Stomach (tissue), 9 donors: ENCODE results near the gene MEG3. TPM values are rescaled to one million over a fixed set of nuclear protein-coding genes. Genes with fewer than 3 reads are reported as not detected.

Experiments used
- DNase-seq, 2 donors: peaks; one replicate each; pipeline versions ENCODE4 v3.0.0 to v3.0.0-alpha.2; 2013 to 2019
- H3K27ac ChIP-seq, 5 donors: fragments of 200-600 bp in 4 of 5; sonication (generic) in 4 of 5; one replicate each; pipeline ENCODE4 v1.5.1; 2013 to 2019; ENCODE audit warnings: mild to moderate bottlenecking in 1 of 5, moderate library complexity in 1 of 5
- H3K27me3 ChIP-seq, 3 donors: fragments of 200-600 bp; sonication (generic); one replicate each; pipeline ENCODE4 v1.5.1; 2017 to 2019; ENCODE audit warnings: mixed run types in 1 of 3
- H3K36me3 ChIP-seq, 4 donors: fragments of 200-600 bp; sonication (generic); 1 replicate in 3 of 4; 2 replicates in 1 of 4; pipeline ENCODE4 v1.5.1; 2016 to 2019
- H3K4me1 ChIP-seq, 4 donors: fragments of 200-600 bp; sonication (generic); one replicate each; pipeline ENCODE4 v1.5.1; 2016 to 2019
- H3K4me3 ChIP-seq, 4 donors: fragments of 200-600 bp; sonication (generic) in 3 of 4; one replicate each; pipeline ENCODE4 v1.5.1; 2016 to 2019; ENCODE audit warnings: mild to moderate bottlenecking in 1 of 4
- H3K9me3 ChIP-seq, 4 donors: fragments of 200-600 bp; sonication (generic); one replicate each; pipeline ENCODE4 v1.5.1; 2016 to 2019
- CTCF ChIP-seq, 7 experiments: fragments of 450-650 bp in 4 of 7; fragments of 200-600 bp in 3 of 7; sonication (generic) in 3 of 7; IDR thresholded peaks; one replicate each; pipeline ENCODE4 v1.5.1; 2016 to 2019; ENCODE audit warnings: antibody characterized with exemption in 7 of 7, control low read depth in 2 of 7, mild to moderate bottlenecking in 1 of 7
- EP300 ChIP-seq: sonication (generic); formaldehyde crosslinking; IDR thresholded peaks from one replicate; pipeline ENCODE4 v1.6.1; 2017; ENCODE audit warnings: antibody characterized with exemption
- POLR2A ChIP-seq, 4 donors: fragments of 450-650 bp; IDR thresholded peaks; one replicate each; pipeline ENCODE4 v1.6.1; 2016; ENCODE audit warnings: antibody characterized with exemption in 4 of 4, control low read depth in 2 of 4, mild to moderate bottlenecking in 1 of 4, moderate library complexity in 1 of 4
- POLR2AphosphoS5 ChIP-seq, 3 donors: sonication (generic); formaldehyde crosslinking; IDR thresholded peaks; one replicate each; pipeline ENCODE4 v1.6.1; 2016; ENCODE audit warnings: antibody characterized with exemption in 3 of 3
- WGBS, 5 donors: extraction: QIAGEN DNeasy Blood & Tissue Kit in 3 of 5; methylation state at CpG; one replicate each; pipeline versions ENCODE4 v1.1.5 to v1.1.7; 2013 to 2018; 5-methylcytosine and 5-hydroxymethylcytosine counted together
- intact Hi-C: fragments of 100-400 bp; cut with DNase I; formaldehyde crosslinking; loops from one replicate; pipeline ENCODE4 v1.15.1; 2023; ENCODE audit warnings: low total_unique reads
- polyA plus RNA-seq, 3 donors: library from polyadenylated mRNA; stranded (reverse); fragments of 200-250 nt; gene quantifications; one replicate each; pipeline ENCODE4 v1.2.3, GENCODE V29; 2013
- total RNA-seq, 5 donors: library from RNA; depleted of rRNA; stranded (reverse); fragments of >200 nt; gene quantifications; one replicate each; pipeline versions ENCODE4 v1.1.0 to v1.2.3, GENCODE V29; 2014 to 2016
- donor health status: healthy with polysubstance abuse.
- donor health status: Bipolar disorder and iron deficiency.
- donor health status: healthy.

The MEG3 gene
- total and polyA plus RNA-seq, 8 donors = 13.4 to 390 (median 99.2) TPM

GRCh38 chr14:100865682-100866591 is 40.0 kb downstream of the MEG3 start:
- Histone ChIP-seq H3K27me3 (peaks cover 0 to 13% (median 0%) of the 10 kb centered on the region in 3 donors), H3K9me3 (no peaks in the 10 kb centered on the region), H3K4me1 (no peaks in the 10 kb centered on the region), H3K36me3 (no peaks in the 10 kb centered on the region), H3K4me3 (no peak overlapping the region), H3K27ac (no peak overlapping the region)
- no peak for DNase-seq
- no peak for TF ChIP-seq CTCF (IDR thresholded peaks at IDR 0.05)
- TF ChIP-seq POLR2AphosphoS5 (IDR thresholded peaks at IDR 0.05) = no peak
- no peak for TF ChIP-seq POLR2A (IDR thresholded peaks at IDR 0.05)
- intact Hi-C loops = no loop called here
- WGBS, 5 donors = 78 to 84% (median 82%) methylated on average over 18 to 22 of the region's 22 CpGs

DNA sequence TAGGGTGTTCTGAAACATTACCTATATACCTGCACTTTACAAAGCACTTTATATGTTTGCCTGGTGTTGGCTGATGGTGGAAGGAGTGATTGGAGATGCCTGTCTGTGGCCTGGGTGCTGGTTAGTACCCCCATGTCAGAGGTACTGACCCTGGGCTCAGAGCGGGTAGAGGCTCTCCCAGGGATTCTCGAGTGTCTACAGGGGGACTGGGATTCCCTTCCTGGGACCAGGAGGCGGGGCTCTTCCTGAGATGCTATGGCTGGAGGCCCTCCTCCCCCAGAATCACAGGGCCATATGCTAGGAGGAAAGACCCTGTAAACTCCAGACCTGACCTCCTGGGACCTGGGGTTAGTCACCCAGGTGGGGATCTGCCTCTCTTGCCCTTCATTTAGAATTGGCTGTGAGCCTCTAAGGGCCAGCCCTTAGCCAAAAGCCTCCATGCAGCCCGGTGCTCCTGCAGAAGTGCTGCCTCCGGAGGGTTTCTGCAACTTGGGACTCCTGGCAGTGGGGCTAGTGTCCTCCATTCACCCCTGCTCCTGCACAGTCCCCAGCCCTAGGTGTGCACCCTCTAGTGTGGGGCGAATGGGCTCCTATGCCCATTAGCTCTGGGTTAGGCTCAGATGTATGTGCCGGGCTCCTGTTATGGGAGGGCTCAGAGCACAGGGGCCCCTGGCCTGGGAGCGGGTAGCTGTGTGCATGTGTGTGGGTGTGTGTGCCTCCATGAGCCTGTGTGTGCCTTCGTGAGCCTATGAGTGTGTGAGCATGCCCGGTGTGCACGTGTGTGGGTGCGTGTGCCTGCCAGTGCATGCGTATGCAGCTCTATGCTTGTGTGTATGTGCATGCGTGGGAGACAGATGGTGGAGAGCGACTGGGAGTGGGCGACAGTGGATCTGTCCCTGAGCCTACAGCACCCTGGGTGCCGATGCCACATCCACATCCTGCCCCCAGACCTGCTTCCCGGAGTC is 41.0 kb downstream of the MEG3 start:
- peaks cover 0 to 4% (median 0%) of the 10 kb centered on the region in 3 donors for H3K27me3 ChIP-seq
- H3K27ac ChIP-seq = no peak overlapping the region
- no peaks in the 10 kb centered on the region for H3K9me3 ChIP-seq
- no peak overlapping the region for H3K4me3 ChIP-seq
- TF ChIP-seq EP300 = no peak
- TF ChIP-seq CTCF (IDR thresholded peaks at IDR 0.05) = no peak
- no peak for TF ChIP-seq POLR2AphosphoS5 (IDR thresholded peaks at IDR 0.05)
- TF ChIP-seq POLR2A (IDR thresholded peaks at IDR 0.05) = no peak
- intact Hi-C loops = no loop called here
- H3K36me3 ChIP-seq = no peaks in the 10 kb centered on the region
- 85 to 95% (median 87%) methylated on average over 7 to 18 of the region's 18 CpGs for WGBS, 5 donors
- no peaks in the 10 kb centered on the region for H3K4me1 ChIP-seq
- no peak for DNase-seq

- H3K27ac ChIP-seq = no peak overlapping the region
- peaks cover 0 to 4% (median 0%) of the 10 kb centered on the region in 3 donors for H3K27me3 ChIP-seq
- intact Hi-C loops = no loop called here
- no peak for DNase-seq
- no peak overlapping the region for H3K4me3 ChIP-seq
- H3K9me3 ChIP-seq = no peaks in the 10 kb centered on the region
- H3K4me1 ChIP-seq = no peaks in the 10 kb centered on the region
- no peak for TF ChIP-seq CTCF (IDR thresholded peaks at IDR 0.05)
- no peak for TF ChIP-seq POLR2AphosphoS5 (IDR thresholded peaks at IDR 0.05)
- no peak for TF ChIP-seq EP300
- no peak for TF ChIP-seq POLR2A (IDR thresholded peaks at IDR 0.05)
- WGBS, 5 donors = 71 to 87% (median 80%) methylated on average over 6 to 13 of the region's 13 CpGs
- no peaks in the 10 kb centered on the region for H3K36me3 ChIP-seq
Observed at GRCh38 chr14:100867631-100868315, 41.9 kb downstream of the MEG3 start.
